Keratinocyte (primary cell): ENCODE data around the gene NOM1. TPM values are rescaled to one million over a fixed set of nuclear protein-coding genes. Genes with fewer than 3 reads are reported as not detected.

Experiments
- DNase-seq: peaks from one replicate; pipeline ENCODE4 v3.0.0-alpha.2; 2011; ENCODE audit warnings: low read depth, missing footprints, low spot score
- FAIRE-seq: peaks from 2 replicates; lab custom pipeline; 2011; peaks lifted over from hg19 to GRCh38; lab: Jason Lieb, UNC
- H2AFZ ChIP-seq: 2 replicates; pipeline ENCODE4 v1.6.0; 2012; ENCODE audit warnings: low read length, control low read depth, inconsistent platforms; ENCODE audit not compliant: control insufficient read depth
- H3K27ac ChIP-seq: 2 replicates; pipeline ENCODE4 v1.5.1; 2011; ENCODE audit warnings: low read length; ENCODE audit not compliant: control insufficient read depth, insufficient read depth
- H3K27me3 ChIP-seq: 3 replicates; pipeline ENCODE4 v1.6.0; 2011; ENCODE audit warnings: low read length; ENCODE audit not compliant: control insufficient read depth, insufficient read depth; ENCODE audit errors: extremely low read depth
- H3K36me3 ChIP-seq, 2 experiments: 2 replicates in 1 of 2; 3 replicates in 1 of 2; pipeline ENCODE4 v1.5.1; 2011; ENCODE audit warnings: low read length in 2 of 2, mild to moderate bottlenecking in 1 of 2; ENCODE audit not compliant: control insufficient read depth in 2 of 2, insufficient read depth in 2 of 2; ENCODE audit errors: extremely low read depth in 1 of 2
- H3K4me1 ChIP-seq: 3 replicates; pipeline ENCODE4 v1.5.1; 2011; ENCODE audit warnings: low read length; ENCODE audit not compliant: control insufficient read depth, insufficient read depth; ENCODE audit errors: extremely low read depth
- H3K4me2 ChIP-seq: 3 replicates; pipeline ENCODE4 v1.6.0; 2011; ENCODE audit warnings: low read depth, low read length; ENCODE audit not compliant: control insufficient read depth, insufficient read depth; ENCODE audit errors: extremely low read depth
- H3K4me3 ChIP-seq, 3 experiments: fragments of 200-600 bp in 1 of 3; sonication (generic) in 1 of 3; 2 replicates in 2 of 3; 3 replicates in 1 of 3; pipeline ENCODE4 v1.5.1; 2011 to 2016; ENCODE audit warnings: low read length in 3 of 3, mild to moderate bottlenecking in 3 of 3, control low read depth in 2 of 3, inconsistent platforms in 1 of 3, low read depth in 1 of 3, mixed read lengths in 1 of 3, mixed run types in 1 of 3, moderate library complexity in 1 of 3; ENCODE audit not compliant: control insufficient read depth in 2 of 3, insufficient read depth in 2 of 3; ENCODE audit errors: extremely low read depth in 1 of 3
- H3K79me2 ChIP-seq: 2 replicates; pipeline ENCODE4 v1.6.0; 2012; ENCODE audit warnings: low read length; ENCODE audit not compliant: control insufficient read depth, insufficient read depth
- H3K9ac ChIP-seq: 3 replicates; pipeline ENCODE4 v1.6.0; 2011; ENCODE audit warnings: low read length; ENCODE audit not compliant: control insufficient read depth, insufficient read depth; ENCODE audit errors: extremely low read depth
- H3K9me1 ChIP-seq: 3 replicates; pipeline ENCODE4 v1.6.0; 2011; ENCODE audit warnings: low read length; ENCODE audit not compliant: control insufficient read depth, insufficient read depth; ENCODE audit errors: extremely low read depth
- H3K9me3 ChIP-seq: 2 replicates; pipeline ENCODE4 v1.5.1; 2012; ENCODE audit warnings: low read depth, low read length; ENCODE audit not compliant: control insufficient read depth
- H4K20me1 ChIP-seq: 3 replicates; pipeline ENCODE4 v1.6.0; 2011; ENCODE audit warnings: low read length; ENCODE audit not compliant: control insufficient read depth, insufficient read depth; ENCODE audit errors: extremely low read depth
- CTCF ChIP-seq, 3 experiments: IDR thresholded peaks in 1 of 3; conservative IDR thresholded peaks in 1 of 3; optimal IDR thresholded peaks in 1 of 3; 2 replicates in 2 of 3; 3 replicates in 1 of 3; pipeline versions ENCODE3 to v1.5.1; 2011; ENCODE audit warnings: low read length in 3 of 3, mild to moderate bottlenecking in 3 of 3, moderate library complexity in 2 of 3, control low read depth in 1 of 3, inconsistent platforms in 1 of 3; ENCODE audit not compliant: insufficient read depth in 2 of 3; ENCODE audit errors: extremely low read depth in 1 of 3
- EZH2 ChIP-seq: IDR thresholded peaks from one replicate; pipeline ENCODE4 v1.6.1; 2012; ENCODE audit warnings: inconsistent platforms, mild to moderate bottlenecking, low read length, moderate library complexity
- dilution Hi-C: fragments of 300-500 bp; cut with MboI; formaldehyde crosslinking; loops from one replicate; pipeline ENCODE4 v1.7.0; 2020; ENCODE audit warnings: low sequenced_read_pairs; ENCODE audit not compliant: extremely low pct_ligation_motif_present
- polyA plus RNA-seq, 5 experiments: library from polyadenylated mRNA; depleted of rRNA in 3 of 5; stranded (reverse) in 3 of 5; stranded (forward) in 1 of 5; unstranded in 1 of 5; fragments of >200 nt; gene quantifications; 1 replicate in 1 of 5; 2 replicates in 3 of 5; 3 replicates in 1 of 5; pipeline versions ENCODE4 v1.2.1 to v1.2.3, GENCODE V29; 2011 to 2012; ENCODE audit warnings: missing spikeins in 2 of 5, low read depth in 1 of 5, low replicate concordance in 1 of 5

Gene NOM1
- polyA plus RNA-seq, 1 donor (not counting 4 experiments of a cell fraction or from before 2014, with no cell fraction given): 17.1 TPM

GRCh38 chr7:156984174-156984891, 34.8 kb downstream of the NOM1 start:
- Histone ChIP-seq H3K79me2 (no peaks in the 10 kb centered on the region), H4K20me1 (no peaks in the 10 kb centered on the region), H3K9ac (no peak overlapping the region), H3K36me3 (peaks cover 0 to 4% of the 10 kb centered on the region in 2 experiments), H3K4me2 (no peak overlapping the region), H3K27ac (no peak overlapping the region), H3K9me1 (no peaks in the 10 kb centered on the region), H3K4me3 (no peak overlapping the region), H3K9me3 (no peaks in the 10 kb centered on the region), H2AFZ (no peak overlapping the region), H3K27me3 (no peaks in the 10 kb centered on the region), H3K4me1 (no peaks in the 10 kb centered on the region)
- dilution Hi-C loops: no loop called here
- TF ChIP-seq EZH2 (no peak), CTCF (optimal IDR thresholded peaks at IDR 0.05 in 1 of 3, IDR thresholded peaks at IDR 0.05 in 1 of 3, conservative IDR thresholded peaks at IDR 0.05 in 1 of 3; ENCODE audit: extremely low read depth in 1 of 3, insufficient read depth in 2 of 3, low read length in 3 of 3) (no peak)
- DNase-seq: no peak
- no peak for FAIRE-seq

- H3K4me1 ChIP-seq: no peaks in the 10 kb centered on the region
- no peak overlapping the region for H3K4me3 ChIP-seq
- FAIRE-seq (no peak), DNase-seq (no peak)
- dilution Hi-C loops: no loop called here
- H2AFZ ChIP-seq: no peak overlapping the region
- H3K4me2 ChIP-seq: no peak overlapping the region
- H4K20me1 ChIP-seq: no peaks in the 10 kb centered on the region
- no peak overlapping the region for H3K9ac ChIP-seq
- no peak overlapping the region for H3K27ac ChIP-seq
- H3K9me3 ChIP-seq: no peaks in the 10 kb centered on the region
- peaks cover 0 to 4% of the 10 kb centered on the region in 2 experiments for H3K36me3 ChIP-seq
- no peaks in the 10 kb centered on the region for H3K9me1 ChIP-seq
- no peaks in the 10 kb centered on the region for H3K79me2 ChIP-seq
- no peaks in the 10 kb centered on the region for H3K27me3 ChIP-seq
- TF ChIP-seq EZH2 (no peak), CTCF (optimal IDR thresholded peaks at IDR 0.05 in 1 of 3, IDR thresholded peaks at IDR 0.05 in 1 of 3, conservative IDR thresholded peaks at IDR 0.05 in 1 of 3; ENCODE audit: extremely low read depth in 1 of 3, insufficient read depth in 2 of 3, low read length in 3 of 3) (no peak)
These were observed 35.8 kb downstream of the NOM1 start for GRCh38 chr7:156985101-156985992.
